HG03025 (cell line): ENCODE measurements around the gene STAT6.
"Not testable (repeated sequence)": the region's sequence is repeated elsewhere in the genome, so short reads cannot be mapped to it uniquely, and the experiment has no call there.

Experiments
- ATAC-seq: cut with Tn5 transposase; IDR thresholded peaks from one replicate; pipeline ENCODE4 v1.9.1; 2021; ENCODE audit warnings: mild to moderate bottlenecking, moderate library complexity; ENCODE audit not compliant: unreplicated experiment, low FRiP score

The STAT6 gene

DNA sequence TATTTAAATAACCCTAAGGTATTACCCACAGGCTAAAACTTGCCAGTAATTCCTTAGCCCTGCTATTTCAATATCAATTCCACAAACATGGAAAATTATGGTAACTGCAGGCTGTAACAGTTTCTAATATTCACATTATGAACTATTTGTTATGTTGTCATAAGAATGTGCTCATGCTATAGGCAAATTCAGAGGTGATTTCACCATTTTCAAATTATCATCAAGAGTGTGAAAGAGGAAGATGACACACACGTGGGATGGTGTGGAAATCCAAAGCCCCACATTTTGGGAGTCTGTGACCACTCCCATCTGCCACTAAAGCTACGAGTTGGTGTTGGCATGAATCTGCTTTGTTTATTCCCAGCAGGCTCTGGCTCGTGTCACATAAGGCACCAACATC is 55.3 kb downstream of the STAT6 start:
- no peak for ATAC-seq

DNA sequence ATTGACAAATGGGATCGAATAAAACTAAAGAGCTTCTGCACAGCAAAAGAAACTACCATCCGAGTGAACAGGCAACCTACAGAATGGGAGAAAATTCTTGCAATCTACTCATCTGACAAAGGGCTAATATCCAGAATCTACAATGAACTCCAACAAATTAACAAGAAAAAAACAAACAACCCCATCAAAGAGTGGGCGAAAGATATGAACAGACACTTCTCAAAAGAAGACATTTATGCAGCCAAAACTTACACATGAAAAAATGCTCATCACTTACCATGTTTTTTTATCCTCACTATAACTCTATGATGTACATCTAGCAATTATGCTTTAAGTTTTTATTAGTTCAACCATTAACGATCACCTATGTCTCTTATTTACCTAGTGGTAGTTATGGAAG is 57.3 kb downstream of the STAT6 start:
- ATAC-seq = not testable (repeated sequence)

DNA sequence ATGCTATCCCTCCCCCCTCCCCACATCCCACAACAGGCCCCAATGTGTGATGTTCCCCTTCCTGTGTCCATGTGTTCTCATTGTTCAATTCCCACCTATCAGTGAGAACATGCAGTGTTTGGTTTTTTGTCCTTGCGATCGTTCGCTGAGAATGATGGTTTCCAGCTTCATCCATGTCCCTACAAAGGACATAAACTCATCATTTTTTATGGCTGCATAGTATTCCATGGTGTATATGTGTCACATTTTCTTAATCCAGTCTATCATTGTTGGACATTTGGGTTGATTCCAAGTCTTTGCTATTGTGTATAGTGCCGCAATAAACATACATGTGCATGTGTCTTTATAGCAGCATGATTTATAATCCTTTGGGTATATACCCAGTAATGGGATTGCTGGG is 58.0 kb downstream of the STAT6 start:
- ATAC-seq = not testable (repeated sequence)

DNA sequence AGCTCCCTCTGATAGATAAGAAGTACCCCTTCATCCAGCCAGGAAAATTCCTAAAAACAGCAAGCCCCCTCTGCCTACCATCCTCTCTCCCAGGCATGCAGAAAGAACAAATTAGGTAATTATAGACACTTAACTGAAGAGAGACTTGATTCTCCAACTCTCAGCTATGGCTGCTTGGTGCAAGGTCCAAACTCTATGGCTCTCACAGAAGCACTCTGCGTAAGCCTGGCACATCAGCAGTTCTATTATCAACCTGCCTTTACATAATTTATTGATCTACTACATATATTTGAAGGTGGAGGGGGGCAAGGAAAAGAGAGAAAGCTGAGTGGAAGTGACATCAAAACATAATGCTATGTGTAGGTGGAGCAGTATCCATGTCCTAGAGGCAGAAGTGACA is 60.2 kb downstream of the STAT6 start:
- ATAC-seq = no peak

DNA sequence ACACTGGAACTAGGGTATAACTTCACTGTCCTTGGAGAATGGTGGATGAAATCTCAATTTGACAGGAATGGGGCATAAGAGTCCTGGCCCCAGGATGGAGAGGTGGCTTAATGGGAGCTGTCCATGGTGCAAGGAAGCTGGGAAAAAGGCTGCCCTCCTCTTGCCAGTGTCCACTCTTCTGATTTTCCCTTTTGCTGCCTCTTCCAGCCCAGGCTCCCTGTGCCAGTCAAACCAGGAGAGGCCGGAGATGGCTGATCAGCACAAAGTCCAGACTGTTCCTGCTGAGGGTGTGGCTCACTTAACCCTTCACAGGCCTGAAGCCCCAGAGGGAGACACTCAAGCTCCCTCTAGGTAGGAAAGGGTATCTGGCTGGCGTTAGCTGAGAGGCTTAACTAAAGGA is 61.3 kb downstream of the STAT6 start, which contains the start of gene MYO1A:
Gene MYO1A, minus strand, starts transcription at position 240 of the 400 bp plus-strand sequence. CDS start 1,806 bp downstream, outside the sequence.
- ATAC-seq = no peak

DNA sequence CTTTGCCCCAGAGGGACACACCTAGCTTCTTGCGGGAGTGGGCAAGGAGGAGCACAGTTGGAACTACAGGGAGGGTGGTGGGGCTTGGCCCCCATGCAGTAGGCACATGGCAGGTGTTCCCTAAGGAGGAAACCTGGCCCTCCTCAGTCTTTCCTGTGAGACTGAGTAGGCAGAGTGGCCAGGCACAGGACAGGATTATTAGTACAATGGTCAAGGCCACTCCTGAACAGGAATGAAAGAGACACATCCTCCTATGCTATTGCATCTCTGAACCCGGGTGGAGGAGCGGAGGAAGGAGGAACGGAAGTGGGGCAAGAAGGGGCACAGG is 62.1 kb downstream of the STAT6 start:
- ATAC-seq = no peak

DNA sequence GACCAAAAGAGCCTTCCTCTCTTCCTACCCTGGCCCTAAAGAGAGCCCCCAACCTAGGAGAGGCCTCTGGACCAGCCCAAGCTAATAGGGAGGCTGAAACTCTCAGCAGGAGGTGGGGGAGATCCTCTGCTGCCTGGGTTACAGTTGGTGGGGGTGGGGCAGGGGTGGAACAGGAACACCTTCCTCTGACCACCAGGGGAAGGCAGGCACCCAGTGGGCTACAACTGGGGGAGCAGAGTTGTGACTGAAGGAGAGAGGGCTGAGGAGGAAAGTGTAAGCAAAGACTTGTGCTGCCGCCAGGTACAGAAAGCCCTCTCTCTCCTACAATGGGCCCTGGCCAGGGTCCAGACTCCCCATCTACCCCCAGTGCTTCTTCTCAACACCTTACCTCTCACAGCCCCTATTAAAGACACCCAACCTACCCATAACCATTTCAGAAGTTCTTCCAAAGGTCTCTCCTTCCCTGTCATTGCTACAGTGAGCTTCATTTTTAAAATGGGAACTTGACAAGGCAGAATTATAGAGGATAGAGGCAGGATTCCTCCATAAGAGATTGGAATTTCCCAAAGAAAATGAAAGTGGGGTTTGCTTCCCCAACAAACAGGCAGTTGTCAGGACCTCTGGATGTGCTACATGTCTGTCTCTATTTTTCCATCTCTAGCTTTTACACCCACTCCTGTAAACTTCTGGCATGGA is 62.6 kb downstream of the STAT6 start:
- no peak for ATAC-seq

DNA sequence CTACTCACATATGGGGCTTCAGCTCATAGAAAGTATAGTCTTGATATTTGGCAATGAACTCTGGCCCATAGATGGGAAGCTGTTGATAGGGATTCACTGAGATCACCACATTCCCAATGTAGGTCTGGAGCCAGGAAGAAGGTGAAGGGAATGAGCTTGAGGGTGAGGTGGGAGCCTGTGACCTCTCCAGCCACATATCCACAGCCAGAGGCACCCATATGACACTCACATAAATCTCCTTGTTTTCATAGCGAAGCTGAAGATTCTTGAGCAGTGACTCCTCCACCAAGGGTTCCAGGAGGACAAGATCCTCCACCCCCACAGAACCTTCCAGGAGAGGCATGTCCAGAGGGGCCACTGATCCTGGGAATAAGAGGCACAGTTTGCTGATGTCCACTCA is 63.2 kb downstream of the STAT6 start:
- no peak for ATAC-seq

DNA sequence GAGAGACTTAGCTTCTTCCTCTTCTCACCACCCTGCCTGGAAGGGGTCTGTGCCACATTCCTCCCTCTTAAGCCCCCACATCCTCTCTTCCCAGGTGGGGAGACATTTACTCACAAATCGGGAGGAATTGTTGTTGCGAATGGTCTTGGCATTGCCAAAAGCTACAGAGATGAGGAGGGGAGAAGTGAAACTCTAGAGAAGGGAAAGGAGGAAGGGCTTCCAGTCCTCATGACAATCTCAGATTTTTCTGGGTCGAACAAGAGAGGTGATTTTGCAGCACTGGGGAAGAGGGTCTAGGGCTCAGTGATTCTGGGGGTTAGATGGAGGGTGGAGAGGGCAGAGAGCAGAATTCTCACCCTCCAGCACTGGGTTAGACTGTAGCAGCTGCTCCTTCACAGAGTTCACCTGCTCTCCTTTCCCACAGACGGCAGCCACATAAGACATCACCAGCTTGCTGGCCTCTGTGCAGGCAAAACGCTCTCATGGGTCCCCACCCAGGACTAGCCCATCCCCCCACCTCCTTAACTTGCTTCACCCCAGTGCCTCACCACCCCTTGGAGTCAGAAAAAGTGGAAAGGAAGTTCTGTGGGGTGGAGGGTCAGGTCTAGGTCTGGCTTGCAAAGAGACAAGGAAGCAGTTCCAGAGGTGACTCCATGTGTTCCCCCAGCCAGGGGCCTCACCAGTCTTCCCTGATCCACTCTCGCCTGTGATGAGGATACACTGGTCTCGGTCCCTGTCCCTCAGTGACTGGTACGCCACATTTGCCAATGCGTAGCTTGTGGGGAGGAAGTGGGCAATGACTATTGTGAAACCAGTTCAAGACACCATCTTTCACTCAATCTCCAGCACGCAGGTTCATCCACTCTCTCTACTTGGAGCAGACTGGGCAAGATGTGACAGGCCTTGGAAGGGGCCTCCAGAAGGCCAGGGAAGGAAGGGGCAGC is 63.9 kb downstream of the STAT6 start:
- ATAC-seq = no peak

DNA sequence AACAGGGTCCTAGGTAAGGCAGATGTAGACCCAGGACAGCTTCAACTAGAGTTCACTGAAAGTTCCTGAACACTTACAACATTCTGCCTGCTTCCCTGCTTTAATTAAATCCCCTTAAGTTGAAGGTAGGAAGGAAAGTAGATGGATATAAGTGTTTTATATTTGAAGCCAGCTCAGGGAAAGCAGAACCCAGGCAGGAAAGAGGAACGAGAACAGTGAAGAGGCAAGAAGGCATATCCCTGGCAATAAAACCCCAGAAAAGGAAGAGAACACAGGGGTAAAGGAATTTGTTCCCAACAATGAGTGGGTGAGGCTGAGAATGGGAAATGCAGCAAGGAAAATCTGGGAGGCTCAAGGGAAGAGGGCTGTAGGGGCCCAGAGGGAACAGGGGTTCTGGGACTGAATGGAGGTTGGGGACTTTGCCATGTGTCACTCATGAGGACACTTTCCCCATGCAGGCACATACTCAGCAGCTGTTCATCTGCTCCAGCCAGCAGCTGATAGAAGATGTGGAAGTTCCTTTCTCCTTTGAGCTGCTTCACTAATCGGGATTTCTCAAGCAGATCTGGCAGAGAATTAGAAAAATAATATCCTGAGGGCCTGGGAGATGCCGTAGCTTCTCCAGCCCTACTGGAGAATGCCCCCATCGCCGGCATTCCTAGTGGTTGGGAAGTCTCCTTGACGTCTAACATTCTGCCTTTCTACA is 64.9 kb downstream of the STAT6 start:
- no peak for ATAC-seq
